Endothelial cell (in vitro differentiated cells): ENCODE results near the gene RPL7A. TPM values are rescaled to one million over a fixed set of nuclear protein-coding genes. Genes with fewer than 3 reads are reported as not detected.

Source experiments
- DNase-seq: peaks from one replicate; pipeline ENCODE4 v3.0.0; 2021; ENCODE audit warnings: low spot score
- H3K27ac Mint-ChIP-seq: one replicate; pipeline ENCODE4 v1.8.0; 2021; ENCODE audit warnings: mixed read lengths, inconsistent platforms; ENCODE audit not compliant: unreplicated experiment
- H3K27me3 Mint-ChIP-seq: one replicate; pipeline ENCODE4 v1.8.0; 2021; ENCODE audit warnings: mild to moderate bottlenecking, moderate library complexity, mixed read lengths, inconsistent platforms; ENCODE audit not compliant: unreplicated experiment
- H3K36me3 Mint-ChIP-seq: one replicate; pipeline ENCODE4 v1.8.0; 2021; ENCODE audit warnings: mild to moderate bottlenecking, low read depth, mixed read lengths, inconsistent platforms; ENCODE audit not compliant: unreplicated experiment
- H3K4me1 Mint-ChIP-seq: one replicate; pipeline ENCODE4 v1.8.0; 2021; ENCODE audit warnings: mild to moderate bottlenecking, mixed read lengths, inconsistent platforms; ENCODE audit not compliant: unreplicated experiment
- H3K4me3 Mint-ChIP-seq: one replicate; pipeline ENCODE4 v1.8.0; 2021; ENCODE audit warnings: mild to moderate bottlenecking, mixed read lengths, inconsistent platforms; ENCODE audit not compliant: unreplicated experiment
- H3K9me3 Mint-ChIP-seq: one replicate; pipeline ENCODE4 v1.8.0; 2021; ENCODE audit warnings: mixed read lengths, inconsistent platforms; ENCODE audit not compliant: unreplicated experiment
- CTCF ChIP-seq: fragments of 200-600 bp; sonication (generic); IDR thresholded peaks from one replicate; pipeline ENCODE4 v1.5.0; 2021; ENCODE audit warnings: antibody characterized with exemption; ENCODE audit not compliant: unreplicated experiment
- total RNA-seq: library from RNA; stranded (reverse); fragmentation: NEBNext Ultra II Directional; extraction: Animal tissue kit (Norgen Biotek cat#: 25700); gene quantifications from one replicate; pipeline ENCODE4 v1.2.1, GENCODE V29; 2021; ENCODE audit not compliant: unreplicated experiment

Gene RPL7A
- total RNA-seq, 1 donor from 2014 or later: 2,006 TPM

GRCh38 chr9:133348718-133349573, 928 bp downstream of the RPL7A start:
- Mint-ChIP-seq H3K36me3 (peaks cover 42% of the 10 kb centered on the region), H3K27me3 (peaks cover 17% of the 10 kb centered on the region), H3K4me1 (peaks cover 22% of the 10 kb centered on the region), H3K27ac (peak overlapping the region; percentile 97), H3K4me3 (peak overlapping the region; percentile 99), H3K9me3 (no peaks in the 10 kb centered on the region)
- no peak for TF ChIP-seq CTCF
- DNase-seq: no peak

- peaks cover 42% of the 10 kb centered on the region for H3K36me3 Mint-ChIP-seq
- H3K4me1 Mint-ChIP-seq: peaks cover 22% of the 10 kb centered on the region
- TF ChIP-seq CTCF: no peak
- H3K27ac Mint-ChIP-seq: no peak overlapping the region
- peak overlapping the region; percentile 99 for H3K4me3 Mint-ChIP-seq
- H3K27me3 Mint-ChIP-seq: peaks cover 15% of the 10 kb centered on the region
- no peak for DNase-seq
- H3K9me3 Mint-ChIP-seq: no peaks in the 10 kb centered on the region
Observed at GRCh38 chr9:133349965-133350616, 2.1 kb downstream of the RPL7A start.

GRCh38 chr9:133351526-133351907, 3.5 kb downstream of the RPL7A start:
- H3K36me3 Mint-ChIP-seq: peaks cover 42% of the 10 kb centered on the region
- H3K27me3 Mint-ChIP-seq: peaks cover 15% of the 10 kb centered on the region
- TF ChIP-seq CTCF: no peak
- H3K4me1 Mint-ChIP-seq: peaks cover 19% of the 10 kb centered on the region
- no peak overlapping the region for H3K4me3 Mint-ChIP-seq
- no peak for DNase-seq
- H3K27ac Mint-ChIP-seq: no peak overlapping the region
- H3K9me3 Mint-ChIP-seq: no peaks in the 10 kb centered on the region

- H3K27ac Mint-ChIP-seq: no peak overlapping the region
- peaks cover 15% of the 10 kb centered on the region for H3K4me1 Mint-ChIP-seq
- peaks cover 39% of the 10 kb centered on the region for H3K36me3 Mint-ChIP-seq
Observed at GRCh38 chr9:133351908-133352634, 4.1 kb downstream of the RPL7A start.

More at GRCh38 chr9:133351908-133352634, 4.1 kb downstream of the RPL7A start:
- Mint-ChIP-seq H3K4me3 (peak overlapping the region; percentile 74), H3K27me3 (peaks cover 15% of the 10 kb centered on the region), H3K9me3 (no peaks in the 10 kb centered on the region)
- peak; percentile 46 for TF ChIP-seq CTCF
- peak; percentile 56 for DNase-seq
